Prostate gland (tissue), 2 donors: ENCODE measurements around the gene WASF1. TPM values are rescaled to one million over a fixed set of nuclear protein-coding genes. Genes with fewer than 3 reads are reported as not detected.

Source experiments
- DNase-seq: peaks from one replicate; pipeline ENCODE4 v3.0.0-alpha.2; 2019; ENCODE audit warnings: low spot score
- H3K27ac ChIP-seq, 2 donors: fragments of 200-600 bp; sonication (generic); 2 replicates each; pipeline ENCODE4 v1.5.1; 2017 to 2019
- H3K27me3 ChIP-seq: fragments of 200-600 bp; sonication (generic); replicated peaks from 2 replicates; pipeline ENCODE4 v1.5.1; 2019; ENCODE audit not compliant: insufficient read depth
- H3K36me3 ChIP-seq, 2 donors: fragments of 200-600 bp; sonication (generic); 1 replicate in 1 of 2; 2 replicates in 1 of 2; pipeline versions ENCODE4 v1.5.1 to v1.8.1; 2017 to 2019
- H3K4me1 ChIP-seq: fragments of 200-600 bp; sonication (generic); replicated peaks from 2 replicates; pipeline ENCODE4 v1.5.1; 2019
- H3K4me3 ChIP-seq, 2 donors: fragments of 200-600 bp; sonication (generic); 2 replicates each; pipeline ENCODE4 v1.5.1; 2017 to 2019
- H3K9me3 ChIP-seq: fragments of 200-600 bp; sonication (generic); 2 replicates; pipeline ENCODE4 v1.5.1; 2017
- POLR2A ChIP-seq: fragments of 450-650 bp; IDR thresholded peaks from one replicate; pipeline ENCODE4 v1.6.1; 2016; ENCODE audit warnings: antibody characterized with exemption, mild to moderate bottlenecking
- POLR2AphosphoS5 ChIP-seq: sonication (generic); formaldehyde crosslinking; IDR thresholded peaks from one replicate; pipeline ENCODE4 v1.6.1; 2017; ENCODE audit warnings: antibody characterized with exemption
- WGBS: methylation state at CpG from one replicate; pipeline ENCODE4 v1.1.5; 2018; 5-methylcytosine and 5-hydroxymethylcytosine counted together
- intact Hi-C: fragments of 100-400 bp; cut with DNase I; formaldehyde crosslinking; loops from one replicate; pipeline ENCODE4 v1.14.2; 2022
- total RNA-seq, 2 donors: library from RNA; depleted of rRNA; stranded (reverse); fragments of >200 nt; gene quantifications; one replicate each; pipeline ENCODE4 v1.1.0, GENCODE V29; 2016
- TF ChIP-seq, protein P1 (sequence below), 4 experiments: fragments of 200-600 bp in 2 of 4; fragments of 450-650 bp in 2 of 4; sonication (generic) in 2 of 4; IDR thresholded peaks; 1 replicate in 3 of 4; 2 replicates in 1 of 4; pipeline ENCODE4 v1.5.1; 2016 to 2019; ENCODE audit warnings: antibody characterized with exemption in 4 of 4, mild to moderate bottlenecking in 2 of 4, moderate library complexity in 2 of 4

The WASF1 gene
- 10 to 100 TPM in 1 of 2 donors, 1 to 10 TPM in 1; 8.0 to 56.8 TPM for total RNA-seq

DNA sequence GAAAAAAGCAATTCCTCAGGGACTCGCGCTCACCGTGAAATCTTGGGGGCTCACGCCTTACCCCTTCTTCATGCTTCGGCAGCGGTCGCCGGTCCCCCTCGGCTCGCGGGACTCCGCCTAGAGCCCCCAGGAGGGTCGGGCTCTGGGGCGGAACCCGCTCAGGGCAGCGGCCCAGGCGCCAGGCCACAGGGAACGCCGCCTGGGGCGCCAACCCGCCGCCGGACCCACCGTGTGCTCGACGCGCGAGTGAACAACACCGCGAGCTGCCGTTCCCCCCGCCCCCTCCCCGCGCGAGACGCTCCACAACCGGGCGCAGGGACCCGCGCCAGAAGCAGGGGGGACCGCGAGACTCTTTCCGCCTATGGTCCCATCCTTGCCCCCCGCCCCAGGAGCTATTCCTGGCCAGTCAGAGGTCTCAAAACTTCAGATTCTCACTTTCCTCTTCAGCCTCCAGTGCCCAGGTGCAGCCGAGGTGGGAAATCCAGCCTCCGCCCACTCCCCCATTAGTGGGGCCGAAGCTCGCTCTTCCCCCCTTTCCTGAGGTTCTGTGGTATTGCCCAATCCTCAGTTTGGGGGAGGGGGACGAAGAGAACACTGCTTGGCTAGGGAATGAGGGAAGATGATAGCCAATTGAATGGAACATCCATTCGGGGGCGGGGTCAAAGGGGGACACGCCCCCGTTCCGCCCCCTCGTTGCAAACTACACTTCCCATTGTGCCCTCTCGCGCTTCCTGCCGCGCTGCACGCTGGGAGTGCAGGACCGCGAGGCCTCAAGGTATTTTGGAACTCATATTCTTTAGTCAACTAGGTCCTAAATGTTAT, at the start of gene WASF1:
TSS of gene WASF1 (minus strand) at position 265 of the 822 bp plus-strand sequence. CDS start 52,069 bp downstream, outside the sequence.
- under 1% methylated on average over 61 of the region's 62 CpGs for WGBS
- TF ChIP-seq, protein P1, sequence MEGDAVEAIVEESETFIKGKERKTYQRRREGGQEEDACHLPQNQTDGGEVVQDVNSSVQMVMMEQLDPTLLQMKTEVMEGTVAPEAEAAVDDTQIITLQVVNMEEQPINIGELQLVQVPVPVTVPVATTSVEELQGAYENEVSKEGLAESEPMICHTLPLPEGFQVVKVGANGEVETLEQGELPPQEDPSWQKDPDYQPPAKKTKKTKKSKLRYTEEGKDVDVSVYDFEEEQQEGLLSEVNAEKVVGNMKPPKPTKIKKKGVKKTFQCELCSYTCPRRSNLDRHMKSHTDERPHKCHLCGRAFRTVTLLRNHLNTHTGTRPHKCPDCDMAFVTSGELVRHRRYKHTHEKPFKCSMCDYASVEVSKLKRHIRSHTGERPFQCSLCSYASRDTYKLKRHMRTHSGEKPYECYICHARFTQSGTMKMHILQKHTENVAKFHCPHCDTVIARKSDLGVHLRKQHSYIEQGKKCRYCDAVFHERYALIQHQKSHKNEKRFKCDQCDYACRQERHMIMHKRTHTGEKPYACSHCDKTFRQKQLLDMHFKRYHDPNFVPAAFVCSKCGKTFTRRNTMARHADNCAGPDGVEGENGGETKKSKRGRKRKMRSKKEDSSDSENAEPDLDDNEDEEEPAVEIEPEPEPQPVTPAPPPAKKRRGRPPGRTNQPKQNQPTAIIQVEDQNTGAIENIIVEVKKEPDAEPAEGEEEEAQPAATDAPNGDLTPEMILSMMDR (IDR thresholded peaks at IDR 0.05): peak in 1 of 4 experiments; percentile 41
- peak; percentile 48 for TF ChIP-seq POLR2A
- TF ChIP-seq POLR2AphosphoS5: peak; percentile 98
- DNase-seq: peak; percentile 94
- Histone ChIP-seq H3K4me1 (peaks cover 6% of the 10 kb centered on the region), H3K27ac (peak within 1 kb of the TSS; percentile 72 to 77), H3K9me3 (no peaks in the 10 kb centered on the region), H3K36me3 (no peaks in the 10 kb centered on the region), H3K4me3 (peak within 1 kb of the TSS; percentile 58 to 63), H3K27me3 (no peaks in the 10 kb centered on the region)
- intact Hi-C loops: loop anchor here (5.0 kb wide), 3 partner anchors 163 to 778 kb away; partner anchors contain the start of genes GTF3C6 and ZBTB24

GRCh38 chr6:110226261-110226660, 46.8 kb upstream of the WASF1 start:
- no peaks in the 10 kb centered on the region for H3K9me3 ChIP-seq
- DNase-seq: no peak
- no peak overlapping the region for H3K27ac ChIP-seq
- WGBS: 86% methylated on average over 1 of the region's 1 CpG
- no peaks in the 10 kb centered on the region for H3K27me3 ChIP-seq
- intact Hi-C loops: no loop called here
- no peak for TF ChIP-seq POLR2AphosphoS5
- no peak for TF ChIP-seq POLR2A
- TF ChIP-seq, protein P1 (IDR thresholded peaks at IDR 0.05): no peak
- no peak overlapping the region for H3K4me3 ChIP-seq
- no peaks in the 10 kb centered on the region for H3K36me3 ChIP-seq
- H3K4me1 ChIP-seq: no peaks in the 10 kb centered on the region

GRCh38 chr6:110221738-110222137, 42.3 kb upstream of the WASF1 start:
- TF ChIP-seq POLR2A (no peak), POLR2AphosphoS5 (no peak)
- TF ChIP-seq, protein P1 (IDR thresholded peaks at IDR 0.05): no peak
- DNase-seq: no peak
- Histone ChIP-seq H3K27ac (no peak overlapping the region), H3K27me3 (no peaks in the 10 kb centered on the region), H3K4me1 (no peaks in the 10 kb centered on the region), H3K36me3 (peaks cover 0 to 5% of the 10 kb centered on the region in 2 donors), H3K4me3 (no peak overlapping the region), H3K9me3 (no peaks in the 10 kb centered on the region)
- intact Hi-C loops: no loop called here

- DNase-seq: no peak
- Histone ChIP-seq H3K9me3 (no peaks in the 10 kb centered on the region), H3K4me1 (no peaks in the 10 kb centered on the region), H3K27ac (no peak overlapping the region), H3K27me3 (no peaks in the 10 kb centered on the region), H3K4me3 (no peak overlapping the region), H3K36me3 (peaks cover 0 to 11% of the 10 kb centered on the region in 2 donors)
- intact Hi-C loops: no loop called here
- TF ChIP-seq POLR2AphosphoS5: no peak
- WGBS: 83% methylated on average over 2 of the region's 2 CpGs
These were observed 37.8 kb upstream of the WASF1 start for GRCh38 chr6:110217266-110217665.

GRCh38 chr6:110216140-110216539, 36.7 kb upstream of the WASF1 start:
- TF ChIP-seq POLR2A (no peak), POLR2AphosphoS5 (no peak)

DNA sequence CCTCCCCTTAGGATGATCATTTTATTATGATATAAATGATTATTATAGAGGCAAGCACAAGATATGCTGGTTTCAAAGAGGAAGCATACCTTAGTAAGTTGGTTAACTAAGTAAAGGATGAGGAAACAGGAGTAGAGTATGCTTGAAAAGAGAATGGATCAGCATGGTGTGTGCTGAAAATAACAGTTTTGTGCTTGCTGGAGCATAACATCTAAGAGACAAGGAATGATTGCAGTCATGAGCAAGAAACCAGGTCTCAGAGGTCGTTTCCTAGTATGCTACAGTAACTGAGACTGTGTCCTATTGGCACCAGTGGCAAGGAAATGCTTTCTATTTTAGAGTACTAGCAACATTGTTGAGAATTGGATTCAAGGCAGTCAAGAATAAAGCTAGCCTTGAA, 34.9 kb upstream of the WASF1 start:
- TF ChIP-seq, protein P1 (IDR thresholded peaks at IDR 0.05): no peak
- no peak for TF ChIP-seq POLR2AphosphoS5
- TF ChIP-seq POLR2A: no peak
- H3K4me3 ChIP-seq: no peak overlapping the region
- no peak for DNase-seq
- H3K36me3 ChIP-seq: peaks cover 0 to 16% of the 10 kb centered on the region in 2 donors
- no peaks in the 10 kb centered on the region for H3K27me3 ChIP-seq
- WGBS: 52% methylated on average over 1 of the region's 1 CpG
- H3K4me1 ChIP-seq: no peaks in the 10 kb centered on the region
- intact Hi-C loops: no loop called here
- no peak overlapping the region for H3K27ac ChIP-seq
- no peaks in the 10 kb centered on the region for H3K9me3 ChIP-seq

More at GRCh38 chr6:110216140-110216539, 36.7 kb upstream of the WASF1 start:
- Histone ChIP-seq H3K27me3 (no peaks in the 10 kb centered on the region), H3K9me3 (no peaks in the 10 kb centered on the region), H3K4me3 (no peak overlapping the region), H3K36me3 (peaks cover 0 to 16% of the 10 kb centered on the region in 2 donors), H3K27ac (no peak overlapping the region), H3K4me1 (no peaks in the 10 kb centered on the region)
- no peak for DNase-seq
- 83% methylated on average over 5 of the region's 5 CpGs for WGBS
- intact Hi-C loops: no loop called here
